HT-29 (cell line): ENCODE data around the gene TNFAIP8L2. TPM values are rescaled to one million over a fixed set of nuclear protein-coding genes. Genes with fewer than 3 reads are reported as not detected.
"Not testable (repeated sequence)": the region's sequence is repeated elsewhere in the genome, so short reads cannot be mapped to it uniquely, and the experiment has no call there.

Experiments used
- DNase-seq: peaks from one replicate; pipeline ENCODE4 v3.0.0-alpha.2; 2015; ENCODE audit warnings: low spot score
- total RNA-seq: library from RNA; depleted of rRNA; stranded (reverse); fragments of >200 nt; shearing (Covaris generic); gene quantifications from 2 replicates; pipeline ENCODE4 v1.2.3, GENCODE V29; 2014; rRNA removed

The TNFAIP8L2 gene
- total RNA-seq, 1 experiment from 2014 or later = not detected

GRCh38 chr1:151189637-151190445, 33.4 kb downstream of the TNFAIP8L2 start, which contains the start of gene VPS72:
TSS of gene VPS72 (minus strand) at chr1:151190197. CDS start at chr1:151190121, 76 bp downstream.
- DNase-seq = peak; percentile 90

GRCh38 chr1:151192047-151192446, 35.6 kb downstream of the TNFAIP8L2 start:
- no peak for DNase-seq

DNA sequence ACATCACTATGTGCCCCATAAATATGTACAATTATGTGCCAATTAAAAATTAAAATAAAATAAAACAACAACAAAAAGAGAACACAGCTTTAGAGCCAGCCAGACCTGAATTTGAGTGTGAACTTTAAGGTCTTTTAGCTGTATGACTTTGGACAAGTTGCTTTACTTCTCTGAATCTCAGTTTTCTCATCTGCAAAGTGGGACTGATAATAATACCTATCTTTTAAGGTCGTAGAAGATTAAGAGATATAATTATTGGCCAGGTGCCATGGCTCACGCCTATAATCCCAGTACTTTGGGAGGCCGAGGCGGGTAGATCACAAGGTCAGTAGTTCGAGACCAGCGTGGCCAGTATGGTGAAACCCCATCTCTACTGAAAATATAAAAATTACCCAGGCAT, 36.9 kb downstream of the TNFAIP8L2 start:
- DNase-seq = no peak

DNA sequence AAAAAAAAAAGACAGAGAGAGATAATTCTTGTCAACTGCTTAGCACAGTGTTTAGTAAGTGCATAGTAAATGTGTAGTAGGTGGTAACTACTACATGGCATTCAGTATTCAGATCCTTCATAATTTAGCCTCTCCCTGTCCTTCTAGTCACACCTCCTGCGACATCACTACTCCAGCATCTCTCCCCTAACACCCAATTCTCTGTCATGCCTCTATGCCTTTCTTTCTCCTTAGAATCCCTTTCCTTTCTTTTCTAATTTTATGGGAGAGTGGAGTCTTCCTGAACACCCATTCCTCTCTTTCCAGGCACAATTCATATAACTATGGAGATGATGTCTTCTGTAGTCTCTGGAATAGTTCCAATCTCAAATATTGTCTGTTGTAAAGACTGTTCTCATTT, 37.4 kb downstream of the TNFAIP8L2 start:
- no peak for DNase-seq

DNA sequence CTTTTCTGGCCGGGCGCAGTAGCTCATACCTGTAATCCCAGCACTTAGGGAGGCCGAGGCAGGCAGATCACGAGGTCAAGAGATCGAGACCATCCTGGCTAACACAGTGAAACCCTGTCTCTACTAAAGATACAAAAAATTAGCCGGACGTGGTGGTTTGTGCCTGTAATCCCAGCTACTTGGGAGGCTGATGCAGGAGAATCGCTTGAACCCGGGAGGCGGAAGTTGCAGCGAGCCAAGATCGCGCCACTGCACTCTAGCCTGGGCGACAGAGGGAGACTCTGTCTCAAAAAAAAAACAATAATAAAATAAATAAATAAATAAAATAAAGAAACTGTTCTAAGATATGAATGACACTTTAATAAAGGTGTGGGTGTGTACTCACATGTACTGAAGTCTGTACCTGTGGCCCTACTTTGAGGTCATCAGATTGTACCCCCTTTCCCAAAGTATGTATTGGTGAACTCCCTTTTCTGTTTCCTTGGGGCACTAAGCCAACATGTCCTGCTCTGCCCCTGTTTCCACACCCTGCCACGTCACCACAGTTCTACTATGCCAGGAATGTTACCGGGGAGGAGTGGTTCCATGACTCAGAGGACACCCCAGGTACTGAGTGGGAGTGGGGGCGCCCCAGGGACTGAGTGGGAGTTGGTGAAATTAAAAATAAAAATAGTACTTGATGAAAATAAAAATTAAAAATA, 38.6 kb downstream of the TNFAIP8L2 start:
- DNase-seq = peak; percentile 96

GRCh38 chr1:151196292-151196800, 39.9 kb downstream of the TNFAIP8L2 start:
- peak; percentile 91 for DNase-seq

- no peak for DNase-seq
Measured at GRCh38 chr1:151197863-151198253, 41.4 kb downstream of the TNFAIP8L2 start.

DNA sequence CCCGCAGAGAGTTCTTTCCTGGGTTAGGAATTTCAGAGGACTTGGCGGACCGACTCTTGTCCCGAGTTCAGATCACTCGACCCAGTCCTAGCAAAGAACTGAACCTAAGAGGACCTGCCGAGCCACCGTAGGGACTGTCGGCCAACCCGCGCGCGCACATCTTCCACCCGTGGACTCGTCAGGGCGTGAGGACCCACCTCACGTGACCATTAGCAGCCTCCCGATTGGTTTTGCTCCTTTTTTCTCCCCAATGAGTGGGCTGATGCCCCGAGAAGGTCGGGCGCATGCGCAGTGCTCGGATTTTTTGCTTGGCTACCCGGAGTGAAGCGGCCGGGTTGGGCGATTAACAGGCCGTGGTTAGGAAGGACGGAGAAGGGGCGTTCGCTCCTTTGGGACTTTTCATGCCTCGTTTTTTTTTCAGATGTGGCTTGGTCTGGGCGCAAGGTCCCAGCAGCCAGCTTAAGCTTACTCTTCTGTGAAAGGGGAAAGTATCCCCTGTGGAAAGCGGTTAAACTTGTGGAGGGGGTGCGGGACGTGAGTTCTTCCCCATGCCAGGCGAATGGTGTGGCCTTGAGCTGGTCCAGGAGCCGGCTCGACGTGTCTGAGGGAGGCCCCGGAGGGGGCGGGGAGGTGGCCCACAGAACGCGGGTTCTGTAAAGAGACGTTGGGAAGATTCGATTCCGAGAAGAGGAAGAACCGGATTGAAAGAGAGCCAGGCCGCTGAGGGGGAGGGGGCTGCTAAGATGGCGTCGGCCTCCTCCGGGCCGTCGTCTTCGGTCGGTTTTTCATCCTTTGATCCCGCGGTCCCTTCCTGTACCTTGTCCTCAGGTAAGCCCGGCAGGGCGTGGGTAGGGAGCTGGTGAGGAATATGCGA, 42.0 kb downstream of the TNFAIP8L2 start, which contains the start of gene PIP5K1A:
Gene PIP5K1A (plus strand): TSS at position 299 of the 874 bp plus-strand sequence. CDS start 445 bp downstream, at position 744.
- peak; percentile 99 for DNase-seq

- peak; percentile 31 for DNase-seq
Measured at GRCh38 chr1:151199873-151200581, 43.6 kb downstream of the TNFAIP8L2 start.

GRCh38 chr1:151205381-151205965, 49.0 kb downstream of the TNFAIP8L2 start:
- DNase-seq = not testable (repeated sequence)

Other genes with a start within 250 kb of the TNFAIP8L2 start
- gene SETDB1, start 230.3 kb upstream of the TNFAIP8L2 start, total RNA-seq = 23.6 and 29.2 TPM in 2 replicates
- gene CERS2, start 181.8 kb upstream of the TNFAIP8L2 start, total RNA-seq = 152 and 162 TPM in 2 replicates
- gene ANXA9, start 174.4 kb upstream of the TNFAIP8L2 start, total RNA-seq = 49.4 and 50.4 TPM in 2 replicates
- gene MINDY1, start 149.7 kb upstream of the TNFAIP8L2 start, total RNA-seq = 19.5 and 19.8 TPM in 2 replicates
- gene PRUNE1, start 148.2 kb upstream of the TNFAIP8L2 start, total RNA-seq = 9.3 and 15.4 TPM in 2 replicates
- 0.18 and 0.28 TPM in 2 replicates for gene BNIPL, start 120.1 kb upstream of the TNFAIP8L2 start, total RNA-seq
- 2.4 and 3.1 TPM in 2 replicates for gene C1orf56, start 108.9 kb upstream of the TNFAIP8L2 start, total RNA-seq
- gene CDC42SE1, start 97.0 kb upstream of the TNFAIP8L2 start, total RNA-seq = 35.2 and 35.7 TPM in 2 replicates
- gene MLLT11, start 96.3 kb upstream of the TNFAIP8L2 start, total RNA-seq = 0.73 and 1.5 TPM in 2 replicates
- gene GABPB2, start 85.9 kb upstream of the TNFAIP8L2 start, total RNA-seq = 4.6 and 6.1 TPM in 2 replicates
- 0.13 TPM in 1 of 2 replicates, not detected in the other for gene SEMA6C, start 10.0 kb upstream of the TNFAIP8L2 start, total RNA-seq
- 0.43 and 0.60 TPM in 2 replicates for gene LYSMD1, start 9.3 kb downstream of the TNFAIP8L2 start, total RNA-seq
- 37.6 and 48.4 TPM in 2 replicates for gene SCNM1, start 9.5 kb downstream of the TNFAIP8L2 start, total RNA-seq
- gene TMOD4, start 19.3 kb downstream of the TNFAIP8L2 start, total RNA-seq = not detected in 2 replicates
- gene VPS72, start 33.5 kb downstream of the TNFAIP8L2 start, total RNA-seq = 48.9 and 49.1 TPM in 2 replicates
- gene PIP5K1A, start 41.9 kb downstream of the TNFAIP8L2 start, total RNA-seq = 23.6 and 31.2 TPM in 2 replicates
- gene PSMD4, start 98.1 kb downstream of the TNFAIP8L2 start, total RNA-seq = 190 and 195 TPM in 2 replicates
- gene ZNF687, start 125.7 kb downstream of the TNFAIP8L2 start, total RNA-seq = 39.2 TPM in 2 replicates
- 35.9 and 42.7 TPM in 2 replicates for gene PI4KB, start 170.8 kb downstream of the TNFAIP8L2 start, total RNA-seq
- gene RFX5, start 190.6 kb downstream of the TNFAIP8L2 start, total RNA-seq = 50.4 and 54.9 TPM in 2 replicates
- 39.2 and 46.7 TPM in 2 replicates for gene SELENBP1, start 216.1 kb downstream of the TNFAIP8L2 start, total RNA-seq
- 393 and 398 TPM in 2 replicates for gene PSMB4, start 242.9 kb downstream of the TNFAIP8L2 start, total RNA-seq